H1 (cell line): ENCODE results near the gene ZNF483. TPM values are rescaled to one million over a fixed set of nuclear protein-coding genes. Genes with fewer than 3 reads are reported as not detected.

ENCODE experiments used
- CTCF ChIA-PET: fragments of 300-600 bp; sonication (Branson Sonifier 250); formaldehyde crosslinking; loops from one replicate; lab custom pipeline; 2021; ENCODE audit not compliant: partially characterized antibody; lab: Charles Lee
- POLR2A ChIA-PET: fragments of 300-600 bp; sonication (Branson Sonifier 250); formaldehyde crosslinking; loops from one replicate; lab custom pipeline; 2021; ENCODE audit warnings: inconsistent platforms; ENCODE audit not compliant: partially characterized antibody; lab: Charles Lee
- DNase-seq, 2 experiments: peaks; one replicate each; pipeline versions ENCODE4 v3.0.0 to v3.0.0-alpha.2; 2010 to 2022; ENCODE audit warnings: low spot score in 2 of 2, low read depth in 1 of 2, mixed read lengths in 1 of 2
- FAIRE-seq: peaks from 2 replicates; lab custom pipeline; 2011; peaks lifted over from hg19 to GRCh38; lab: Jason Lieb, UNC
- H2AFZ ChIP-seq: 2 replicates; pipeline ENCODE4 v1.8.1; 2012; ENCODE audit warnings: low read length, inconsistent platforms
- H2AK5ac ChIP-seq: 2 replicates; pipeline ENCODE4 v1.6.1; 2013; ENCODE audit warnings: low read depth, low read length
- H2BK120ac ChIP-seq: replicated peaks from 2 replicates; pipeline ENCODE3; 2013; ENCODE audit warnings: low read depth, low read length, inconsistent platforms
- H2BK12ac ChIP-seq: 2 replicates; pipeline ENCODE4 v1.6.1; 2013; ENCODE audit warnings: low read depth, low read length
- H2BK15ac ChIP-seq: 2 replicates; pipeline ENCODE4 v1.6.1; 2013; ENCODE audit warnings: low read length
- H2BK20ac ChIP-seq: 2 replicates; pipeline ENCODE4 v1.6.1; 2013; ENCODE audit warnings: low read length
- H2BK5ac ChIP-seq: 2 replicates; pipeline ENCODE4 v1.6.1; 2013; ENCODE audit warnings: low read depth, low read length
- H3K14ac ChIP-seq: 2 replicates; pipeline ENCODE4 v1.6.1; 2013; ENCODE audit warnings: inconsistent platforms; ENCODE audit not compliant: insufficient read length
- H3K18ac ChIP-seq: 2 replicates; pipeline ENCODE4 v1.6.1; 2013; ENCODE audit warnings: low read length; ENCODE audit errors: extremely low read depth
- H3K23ac ChIP-seq: 2 replicates; pipeline ENCODE4 v1.6.1; 2013; ENCODE audit warnings: inconsistent platforms; ENCODE audit not compliant: insufficient read length
- H3K23me2 ChIP-seq: 2 replicates; pipeline ENCODE4 v1.6.1; 2013; ENCODE audit warnings: low read depth, low read length
- H3K27ac ChIP-seq: 2 replicates; pipeline ENCODE4 v1.6.1; 2011; ENCODE audit warnings: low read depth, low read length, inconsistent platforms
- H3K27me3 ChIP-seq, 4 experiments: replicated peaks in 1 of 4; 1 replicate in 1 of 4; 2 replicates in 3 of 4; pipeline versions ENCODE4 v1.6.1 to v1.8.1; 2011 to 2013; ENCODE audit warnings: low read length in 3 of 4, mild to moderate bottlenecking in 3 of 4, inconsistent platforms in 2 of 4, mixed read lengths in 2 of 4, moderate library complexity in 1 of 4; ENCODE audit not compliant: control insufficient read depth in 3 of 4, insufficient read depth in 3 of 4; ENCODE audit errors: extremely low read depth in 1 of 4
- H3K36me3 ChIP-seq, 4 experiments: 2 replicates each; pipeline versions ENCODE4 v1.6.1 to v1.8.1; 2011 to 2013; ENCODE audit warnings: mild to moderate bottlenecking in 4 of 4, low read length in 3 of 4, moderate library complexity in 2 of 4, control low read depth in 1 of 4, inconsistent platforms in 1 of 4; ENCODE audit not compliant: insufficient read depth in 4 of 4, control insufficient read depth in 2 of 4
- H3K4ac ChIP-seq: replicated peaks from 2 replicates; pipeline ENCODE3; 2013; ENCODE audit warnings: low read length, low read depth, mixed read lengths, inconsistent platforms; ENCODE audit not compliant: insufficient read length
- H3K4me1 ChIP-seq, 4 experiments: replicated peaks in 1 of 4; 1 replicate in 1 of 4; 2 replicates in 3 of 4; pipeline versions ENCODE4 v1.6.1 to v1.8.1; 2011 to 2013; ENCODE audit warnings: low read length in 3 of 4, inconsistent platforms in 2 of 4, mixed read lengths in 1 of 4; ENCODE audit not compliant: insufficient read depth in 4 of 4, control insufficient read depth in 3 of 4
- H3K4me2 ChIP-seq, 2 experiments: 2 replicates each; pipeline versions ENCODE4 v1.6.1 to v1.8.1; 2011 to 2013; ENCODE audit warnings: low read depth in 2 of 2, low read length in 2 of 2, control low read depth in 1 of 2, inconsistent platforms in 1 of 2, mild to moderate bottlenecking in 1 of 2; ENCODE audit not compliant: insufficient read depth in 1 of 2
- H3K4me3 ChIP-seq, 4 experiments: fragments of 200-600, 300-600 bp in 1 of 4; sonication (generic), shearing (Covaris generic), sonication (Bioruptor Twin) in 1 of 4; 2 replicates each; pipeline versions ENCODE4 v1.5.1 to v1.8.1; 2011 to 2016; ENCODE audit warnings: low read length in 4 of 4, low read depth in 3 of 4, control low read depth in 2 of 4, inconsistent platforms in 2 of 4, mild to moderate bottlenecking in 2 of 4, mixed read lengths in 1 of 4, moderate library complexity in 1 of 4; ENCODE audit not compliant: insufficient read depth in 2 of 4; ENCODE audit errors: extremely low read depth in 1 of 4
- H3K56ac ChIP-seq: replicated peaks from 2 replicates; pipeline ENCODE3; 2013; ENCODE audit warnings: low read depth, mild to moderate bottlenecking, mixed read lengths, low read length, inconsistent platforms; ENCODE audit not compliant: insufficient read length
- H3K79me1 ChIP-seq: 2 replicates; pipeline ENCODE4 v1.6.1; 2013; ENCODE audit warnings: low read depth, low read length, control low read depth
- H3K79me2 ChIP-seq, 2 experiments: 2 replicates each; pipeline versions ENCODE4 v1.6.1 to v1.8.1; 2012 to 2013; ENCODE audit warnings: low read length in 2 of 2, mild to moderate bottlenecking in 2 of 2, inconsistent platforms in 1 of 2; ENCODE audit not compliant: insufficient read depth in 2 of 2, control insufficient read depth in 1 of 2
- H3K9ac ChIP-seq, 4 experiments: replicated peaks in 1 of 4; 1 replicate in 1 of 4; 2 replicates in 3 of 4; pipeline versions ENCODE4 v1.6.1 to v1.8.1; 2011 to 2013; ENCODE audit warnings: low read depth in 3 of 4, low read length in 3 of 4, control low read depth in 2 of 4, mild to moderate bottlenecking in 2 of 4, moderate library complexity in 2 of 4, inconsistent platforms in 1 of 4; ENCODE audit errors: extremely low read depth in 1 of 4
- H3K9me3 ChIP-seq, 2 experiments: 2 replicates each; pipeline versions ENCODE4 v1.6.1 to v1.8.1; 2012 to 2013; ENCODE audit warnings: mild to moderate bottlenecking in 2 of 2, moderate library complexity in 2 of 2, control low read depth in 1 of 2, inconsistent platforms in 1 of 2, low read depth in 1 of 2, low read length in 1 of 2, mixed read lengths in 1 of 2; ENCODE audit not compliant: insufficient read depth in 2 of 2
- H4K20me1 ChIP-seq, 2 experiments: replicated peaks in 1 of 2; 2 replicates each; pipeline versions ENCODE3 to v1.8.1; 2011 to 2013; ENCODE audit warnings: inconsistent platforms in 2 of 2, low read length in 2 of 2, mild to moderate bottlenecking in 1 of 2; ENCODE audit not compliant: insufficient read depth in 2 of 2, control insufficient read depth in 1 of 2
- H4K5ac ChIP-seq: 2 replicates; pipeline ENCODE4 v1.6.1; 2013; ENCODE audit warnings: low read length, low read depth, mixed read lengths, inconsistent platforms; ENCODE audit not compliant: insufficient read length
- H4K8ac ChIP-seq: 2 replicates; pipeline ENCODE4 v1.8.0; 2013; ENCODE audit warnings: mild to moderate bottlenecking, moderate library complexity, low read length, inconsistent platforms; ENCODE audit not compliant: insufficient read depth; ENCODE audit errors: extremely low read depth
- H4K91ac ChIP-seq: replicated peaks from 2 replicates; pipeline ENCODE3; 2013; ENCODE audit warnings: low read length, mixed read lengths, inconsistent platforms; ENCODE audit not compliant: insufficient read length
- ASH2L ChIP-seq: fragments of 200-600, 300-600 bp; sonication (generic); IDR thresholded peaks from one replicate; pipeline ENCODE4 v1.7.1; 2017; ENCODE audit warnings: low read length
- CTCF ChIP-seq, 3 experiments: IDR thresholded peaks; 1 replicate in 2 of 3; 2 replicates in 1 of 3; pipeline versions ENCODE4 v1.5.1 to v1.6.1; 2011; ENCODE audit warnings: low read length in 3 of 3, mild to moderate bottlenecking in 3 of 3, inconsistent platforms in 2 of 3, low read depth in 1 of 3, moderate library complexity in 1 of 3; ENCODE audit not compliant: insufficient read depth in 1 of 3; ENCODE audit errors: control extremely low read depth in 1 of 3
- EZH2 ChIP-seq: fragments of 200-600 bp; sonication (generic); IDR thresholded peaks from 2 replicates; pipeline ENCODE4 v1.7.1; 2012; ENCODE audit warnings: low read depth, mild to moderate bottlenecking, moderate library complexity, low read length, inconsistent platforms; ENCODE audit not compliant: severe bottlenecking
- GTF2F1 ChIP-seq: IDR thresholded peaks from 2 replicates; pipeline ENCODE4 v1.6.1; 2012; ENCODE audit warnings: low read depth, low read length, improper control_type of control experiment, borderline replicate concordance
- JUND ChIP-seq: IDR thresholded peaks from 2 replicates; pipeline ENCODE4 v1.6.1; 2011; ENCODE audit warnings: mild to moderate bottlenecking, improper control_type of control experiment, low read length
- RAD21 ChIP-seq, 2 experiments: IDR thresholded peaks in 1 of 2; conservative IDR thresholded peaks in 1 of 2; 2 replicates each; pipeline ENCODE4 v1.6.1; 2011; ENCODE audit warnings: low read depth in 2 of 2, low read length in 2 of 2, improper control_type of control experiment in 1 of 2, inconsistent platforms in 1 of 2, mild to moderate bottlenecking in 1 of 2, moderate library complexity in 1 of 2
- RBBP5 ChIP-seq: IDR thresholded peaks from 2 replicates; pipeline ENCODE4 v1.7.1; 2012; ENCODE audit warnings: low read depth, mild to moderate bottlenecking, inconsistent platforms, low read length, moderate library complexity, borderline replicate concordance
- RXRA ChIP-seq: IDR thresholded peaks from 2 replicates; pipeline ENCODE4 v1.6.1; 2011; ENCODE audit warnings: low read depth, mild to moderate bottlenecking, low read length, moderate library complexity; ENCODE audit not compliant: insufficient read depth
- SIX5 ChIP-seq: IDR thresholded peaks from 2 replicates; pipeline ENCODE4 v1.6.1; 2011; ENCODE audit warnings: mild to moderate bottlenecking, low read depth, low read length
- TBP ChIP-seq: IDR thresholded peaks from 2 replicates; pipeline ENCODE4 v1.6.1; 2011; ENCODE audit warnings: low read depth, low read length, improper control_type of control experiment
- YY1 ChIP-seq: IDR thresholded peaks from 2 replicates; pipeline ENCODE4 v1.6.1; 2011; ENCODE audit warnings: low read depth, mild to moderate bottlenecking, low read length
- WGBS, 2 experiments: shearing (Covaris generic) in 1 of 2; methylation state at CpG; one replicate each; pipeline versions ENCODE4 v1.1.6 to v1.1.7; 2013 to 2015; ENCODE audit warnings: low lambda C conversion rate in 2 of 2, mixed read lengths in 2 of 2, inconsistent platforms in 1 of 2, low coverage in 1 of 2, missing lambda C conversion rate in 1 of 2; ENCODE audit not compliant: insufficient replicate concordance in 2 of 2, insufficient coverage in 1 of 2, insufficient read length in 1 of 2; ENCODE audit errors: extremely low coverage in 1 of 2, missing lambda C conversion rate in 1 of 2; 5-methylcytosine and 5-hydroxymethylcytosine counted together
- polyA plus RNA-seq, 7 experiments: library from polyadenylated mRNA; depleted of rRNA in 3 of 7; stranded (reverse) in 5 of 7; unstranded in 2 of 7; fragments of >200 nt in 5 of 7; fragments of 200-250 nt in 2 of 7; gene quantifications; 1 replicate in 5 of 7; 2 replicates in 1 of 7; 4 replicates in 1 of 7; pipeline versions ENCODE4 v1.2.1 to v1.2.3, GENCODE V29; 2011 to 2013; ENCODE audit warnings: missing spikeins in 2 of 7, mixed read lengths in 2 of 7
- total RNA-seq: library from RNA; stranded (reverse); fragmentation: NEBNext Ultra II Directional; extraction: Animal tissue kit (Norgen Biotek cat#: 25700); gene quantifications from 2 replicates; pipeline ENCODE4 v1.2.1, GENCODE V29; 2021

Gene ZNF483
- total and polyA plus RNA-seq, 2 of the 8 experiments (the other 6 are each of a cell fraction or from before 2014, with no cell fraction given): 4.8 to 83.8 TPM

GRCh38 chr9:111501648-111502047 is 23.3 kb upstream of the ZNF483 start:
- H3K23ac ChIP-seq: no peak overlapping the region
- no peak overlapping the region for H3K4ac ChIP-seq
- no peaks in the 10 kb centered on the region for H4K20me1 ChIP-seq
- H3K79me2 ChIP-seq: no peaks in the 10 kb centered on the region
- WGBS, 2 experiments: 91% methylated on average over 6 of the region's 6 CpGs; no CpG with 5 or more reads in 1 of the 2 experiments
- H3K4me2 ChIP-seq: no peak overlapping the region
- H4K8ac ChIP-seq: 0 out of 2 replicates have a peak overlapping the region, but pooled peaks have one; percentile 51
- DNase-seq (no peak), FAIRE-seq (no peak)
- H3K27me3 ChIP-seq: no peaks in the 10 kb centered on the region
- H3K18ac ChIP-seq: peak overlapping the region; percentile 65
- no peaks in the 10 kb centered on the region for H3K4me1 ChIP-seq
- no peak overlapping the region for H3K9ac ChIP-seq
- no peaks in the 10 kb centered on the region; the same call in 1 of the 2 replicates for H3K23me2 ChIP-seq
- no peak overlapping the region for H4K5ac ChIP-seq
- CTCF ChIA-PET: interaction anchor here (1.4 kb wide), 2 partner anchors 18 to 120 kb away, joined by 3 to 5 read pairs; no protein-coding TSS in a partner anchor
- POLR2A ChIA-PET: interaction anchor here (0.7 to 1.8 kb wide), 4 partner anchors 11 to 39 kb away, joined by 3 to 6 read pairs (median 4); no protein-coding TSS in a partner anchor
- no peak overlapping the region for H2BK15ac ChIP-seq
- H2BK20ac ChIP-seq: no peak overlapping the region
- no peak overlapping the region for H2AFZ ChIP-seq
- no peaks in the 10 kb centered on the region for H3K36me3 ChIP-seq
- H2BK120ac ChIP-seq: no peak overlapping the region
- no peak overlapping the region for H4K91ac ChIP-seq
- H3K4me3 ChIP-seq: no peak overlapping the region
- H3K9me3 ChIP-seq: no peaks in the 10 kb centered on the region; a peak in 1 of 4 replicates
- no peak overlapping the region for H2AK5ac ChIP-seq
- no peak overlapping the region for H3K14ac ChIP-seq
- no peak overlapping the region for H3K56ac ChIP-seq
- no peak overlapping the region for H3K27ac ChIP-seq
- 0 out of 2 replicates have a peak overlapping the region, but pooled peaks have one; percentile 24 for H2BK5ac ChIP-seq
- H3K79me1 ChIP-seq: no peaks in the 10 kb centered on the region
- H2BK12ac ChIP-seq: peak overlapping the region; percentile 84; the same call in 1 of the 2 replicates
- TF ChIP-seq YY1 (no peak), RXRA (no peak), JUND (no peak), TBP (no peak), SIX5 (no peak), CTCF (IDR thresholded peaks at IDR 0.05; ENCODE audit: control extremely low read depth in 1 of 3, insufficient read depth in 1 of 3, low read depth in 1 of 3, low read length in 3 of 3) (no peak), RBBP5 (no peak), EZH2 (no peak), RAD21 (IDR thresholded peaks at IDR 0.05 in 1 of 2, conservative IDR thresholded peaks at IDR 0.05 in 1 of 2; ENCODE audit: low read depth in 2 of 2, low read length in 2 of 2) (no peak), ASH2L (no peak), GTF2F1 (no peak)
